Prostate gland (tissue), 2 donors: Measurements from ENCODE around the gene SCAPER. TPM values are rescaled to one million over a fixed set of nuclear protein-coding genes. Genes with fewer than 3 reads are reported as not detected.
"Not testable (repeated sequence)": the region's sequence is repeated elsewhere in the genome, so short reads cannot be mapped to it uniquely, and the experiment has no call there.

Experiments
- DNase-seq: peaks from one replicate; pipeline ENCODE4 v3.0.0-alpha.2; 2019; ENCODE audit warnings: low spot score
- H3K27ac ChIP-seq, 2 donors: fragments of 200-600 bp; sonication (generic); 2 replicates each; pipeline ENCODE4 v1.5.1; 2017 to 2019
- H3K27me3 ChIP-seq: fragments of 200-600 bp; sonication (generic); replicated peaks from 2 replicates; pipeline ENCODE4 v1.5.1; 2019; ENCODE audit not compliant: insufficient read depth
- H3K36me3 ChIP-seq, 2 donors: fragments of 200-600 bp; sonication (generic); 1 replicate in 1 of 2; 2 replicates in 1 of 2; pipeline versions ENCODE4 v1.5.1 to v1.8.1; 2017 to 2019
- H3K4me1 ChIP-seq: fragments of 200-600 bp; sonication (generic); replicated peaks from 2 replicates; pipeline ENCODE4 v1.5.1; 2019
- H3K4me3 ChIP-seq, 2 donors: fragments of 200-600 bp; sonication (generic); 2 replicates each; pipeline ENCODE4 v1.5.1; 2017 to 2019
- H3K9me3 ChIP-seq: fragments of 200-600 bp; sonication (generic); 2 replicates; pipeline ENCODE4 v1.5.1; 2017
- CTCF ChIP-seq, 4 experiments: fragments of 200-600 bp in 2 of 4; fragments of 450-650 bp in 2 of 4; sonication (generic) in 2 of 4; IDR thresholded peaks; 1 replicate in 3 of 4; 2 replicates in 1 of 4; pipeline ENCODE4 v1.5.1; 2016 to 2019; ENCODE audit warnings: antibody characterized with exemption in 4 of 4, mild to moderate bottlenecking in 2 of 4, moderate library complexity in 2 of 4
- POLR2A ChIP-seq: fragments of 450-650 bp; IDR thresholded peaks from one replicate; pipeline ENCODE4 v1.6.1; 2016; ENCODE audit warnings: antibody characterized with exemption, mild to moderate bottlenecking
- POLR2AphosphoS5 ChIP-seq: sonication (generic); formaldehyde crosslinking; IDR thresholded peaks from one replicate; pipeline ENCODE4 v1.6.1; 2017; ENCODE audit warnings: antibody characterized with exemption
- WGBS: methylation state at CpG from one replicate; pipeline ENCODE4 v1.1.5; 2018; 5-methylcytosine and 5-hydroxymethylcytosine counted together
- intact Hi-C: fragments of 100-400 bp; cut with DNase I; formaldehyde crosslinking; loops from one replicate; pipeline ENCODE4 v1.14.2; 2022
- total RNA-seq, 2 donors: library from RNA; depleted of rRNA; stranded (reverse); fragments of >200 nt; gene quantifications; one replicate each; pipeline ENCODE4 v1.1.0, GENCODE V29; 2016

SCAPER gene
- total RNA-seq, 2 donors from 2014 or later, result 19.1 to 38.9 TPM

DNA sequence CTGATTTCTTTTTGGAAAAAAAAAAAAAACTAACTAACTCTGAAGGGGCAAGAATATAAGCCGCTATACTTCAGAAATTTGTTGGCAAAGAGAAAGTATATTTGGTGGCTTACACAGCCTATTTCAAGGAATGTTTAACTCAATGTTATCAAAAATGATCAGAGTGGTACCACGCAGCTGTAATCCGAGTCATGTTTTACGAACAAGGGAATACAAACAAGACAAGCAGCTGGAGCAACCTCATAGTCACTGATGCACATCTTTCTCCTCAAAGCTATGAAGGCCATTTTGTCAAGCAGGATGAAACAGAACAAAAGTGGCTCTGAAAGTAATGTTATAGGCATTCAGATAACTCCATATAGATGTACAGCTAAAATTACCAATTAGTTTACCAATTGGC lies 81.2 kb downstream of the SCAPER start:
- H3K27me3 ChIP-seq, result no peaks in the 10 kb centered on the region
- WGBS, result 43% methylated on average over 4 of the region's 4 CpGs
- H3K4me3 ChIP-seq, result no peak overlapping the region
- H3K36me3 ChIP-seq, result no peaks in the 10 kb centered on the region
- H3K27ac ChIP-seq, result no peak overlapping the region
- H3K9me3 ChIP-seq, result no peaks in the 10 kb centered on the region
- intact Hi-C loops, result no loop called here
- no peak for DNase-seq
- no peaks in the 10 kb centered on the region for H3K4me1 ChIP-seq
- no peak for TF ChIP-seq POLR2AphosphoS5
- TF ChIP-seq POLR2A, result no peak
- TF ChIP-seq CTCF (IDR thresholded peaks at IDR 0.05), result no peak

- TF ChIP-seq CTCF (IDR thresholded peaks at IDR 0.05) (no peak), POLR2A (no peak), POLR2AphosphoS5 (no peak)
- Histone ChIP-seq H3K9me3 (no peaks in the 10 kb centered on the region), H3K27ac (no peak overlapping the region), H3K36me3 (no peaks in the 10 kb centered on the region), H3K4me3 (no peak overlapping the region), H3K27me3 (no peaks in the 10 kb centered on the region), H3K4me1 (no peaks in the 10 kb centered on the region)
- no peak for DNase-seq
- intact Hi-C loops, result no loop called here
- WGBS, result 91% methylated on average over 2 of the region's 2 CpGs
Observed at GRCh38 chr15:76823303-76823702, 81.8 kb downstream of the SCAPER start.

DNA sequence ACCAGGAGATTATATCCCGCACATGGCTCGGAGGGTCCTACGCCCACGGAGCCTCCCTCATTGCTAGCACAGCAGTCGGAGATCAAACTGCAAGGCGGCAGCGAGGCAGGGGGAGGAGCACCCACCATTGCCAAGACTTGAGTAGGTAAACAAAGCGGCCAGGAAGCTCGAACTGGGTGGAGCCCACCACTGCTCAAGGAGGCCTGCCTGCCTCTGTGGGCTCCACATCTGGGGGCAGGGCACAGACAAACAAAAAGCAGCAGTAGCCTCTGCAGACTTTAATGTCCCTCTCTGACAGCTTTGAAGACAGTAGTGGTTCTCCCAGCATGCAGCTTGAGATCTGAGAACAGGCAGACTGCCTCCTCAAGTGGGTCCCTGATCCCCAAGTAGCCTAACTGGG lies 86.2 kb downstream of the SCAPER start:
- intact Hi-C loops, H3K4me3 ChIP-seq, H3K27me3 ChIP-seq, H3K27ac ChIP-seq, H3K9me3 ChIP-seq, H3K4me1 ChIP-seq, DNase-seq, H3K36me3 ChIP-seq: not testable (repeated sequence)
- WGBS, result 95% methylated on average over 9 of the region's 9 CpGs

GRCh38 chr15:76815421-76815820 lies 89.7 kb downstream of the SCAPER start:
- no peaks in the 10 kb centered on the region for H3K9me3 ChIP-seq
- 89% methylated on average over 5 of the region's 5 CpGs for WGBS
- no peak overlapping the region for H3K27ac ChIP-seq
- no peak for TF ChIP-seq CTCF (IDR thresholded peaks at IDR 0.05)
- TF ChIP-seq POLR2AphosphoS5, result no peak
- TF ChIP-seq POLR2A, result no peak
- intact Hi-C loops, result no loop called here
- no peaks in the 10 kb centered on the region for H3K36me3 ChIP-seq
- H3K4me1 ChIP-seq, result no peaks in the 10 kb centered on the region
- H3K27me3 ChIP-seq, result no peaks in the 10 kb centered on the region
- H3K4me3 ChIP-seq, result no peak overlapping the region
- no peak for DNase-seq

- Histone ChIP-seq H3K9me3 (no peaks in the 10 kb centered on the region), H3K36me3 (no peaks in the 10 kb centered on the region), H3K4me1 (no peaks in the 10 kb centered on the region), H3K4me3 (no peak overlapping the region), H3K27me3 (no peaks in the 10 kb centered on the region), H3K27ac (no peak overlapping the region)
- intact Hi-C loops, result no loop called here
- 93% methylated on average over 4 of the region's 4 CpGs for WGBS
- DNase-seq, result no peak
- TF ChIP-seq POLR2A (no peak), POLR2AphosphoS5 (no peak), CTCF (IDR thresholded peaks at IDR 0.05) (no peak)
Observed at GRCh38 chr15:76812381-76812780, 92.8 kb downstream of the SCAPER start.
